Measurements from ENCODE around the gene FSTL1. TPM values are rescaled to one million over a fixed set of nuclear protein-coding genes. Genes with fewer than 3 reads are reported as not detected.

FSTL1 gene
- total and polyA plus RNA-seq, 12 donors = 54.4 to 346 (median 176) TPM

GRCh38 chr3:120437559-120437958, 13.2 kb downstream of the FSTL1 start:
- no peak for TF ChIP-seq CTCF (IDR thresholded peaks at IDR 0.05)
- no peaks in the 10 kb centered on the region for H3K9me3 ChIP-seq
- no peak for ATAC-seq
- 75 to 76% methylated on average over 2 of the region's 2 CpGs for WGBS, 2 donors
- intact Hi-C loops (cut with DNase I) = no loop called here
- peaks cover 0 to 46% (median 8%) of the 10 kb centered on the region in 9 donors for H3K36me3 ChIP-seq
- H3K27me3 ChIP-seq = no peaks in the 10 kb centered on the region
- no peak for DNase-seq
- peak overlapping the region in 5 of 10 donors; percentile 57 to 89 (median 71) for H3K27ac ChIP-seq
- peaks cover 28 to 100% (median 95%) of the 10 kb centered on the region in 9 donors for H3K4me1 ChIP-seq
- no peak overlapping the region for H3K4me3 ChIP-seq

GRCh38 chr3:120436523-120437050, 14.2 kb downstream of the FSTL1 start:
- H3K4me3 ChIP-seq = no peak overlapping the region
- 64 to 66% methylated on average over 4 of the region's 4 CpGs for WGBS, 2 donors
- TF ChIP-seq CTCF (IDR thresholded peaks at IDR 0.05) = no peak
- H3K27me3 ChIP-seq = no peaks in the 10 kb centered on the region
- peaks cover 25 to 100% (median 98%) of the 10 kb centered on the region in 9 donors for H3K4me1 ChIP-seq
- peaks cover 0 to 41% (median 8%) of the 10 kb centered on the region in 9 donors for H3K36me3 ChIP-seq
- ATAC-seq (no peak), DNase-seq (no peak)
- intact Hi-C loops (cut with DNase I) = no loop called here
- H3K9me3 ChIP-seq = no peaks in the 10 kb centered on the region
- peak overlapping the region in 7 of 10 donors; percentile 1 to 89 (median 35) for H3K27ac ChIP-seq

- Histone ChIP-seq H3K36me3 (peaks cover 0 to 44% (median 3%) of the 10 kb centered on the region in 9 donors), H3K4me3 (no peak overlapping the region), H3K9me3 (no peaks in the 10 kb centered on the region), H3K4me1 (peaks cover 17 to 100% (median 92%) of the 10 kb centered on the region in 9 donors), H3K27me3 (no peaks in the 10 kb centered on the region), H3K27ac (peak overlapping the region in 8 of 10 donors; percentile 1 to 89 (median 38))
- ATAC-seq (peak in 3 of 8 donors; percentile 3 to 37 (median 31)), DNase-seq (no peak)
- 35 to 40% methylated on average over 4 of the region's 4 CpGs for WGBS, 2 donors
- intact Hi-C loops (cut with DNase I) = no loop called here
- no peak for TF ChIP-seq CTCF (IDR thresholded peaks at IDR 0.05)
Measured at GRCh38 chr3:120435621-120436020, 15.2 kb downstream of the FSTL1 start.

- peak in 1 of 8 donors; percentile 31 for ATAC-seq
- Histone ChIP-seq H3K4me3 (no peak overlapping the region), H3K4me1 (peaks cover 19 to 100% (median 90%) of the 10 kb centered on the region in 9 donors), H3K36me3 (peaks cover 0 to 53% (median 6%) of the 10 kb centered on the region in 9 donors), H3K27ac (peak overlapping the region in 5 of 10 donors; percentile 9 to 89 (median 24)), H3K9me3 (no peaks in the 10 kb centered on the region), H3K27me3 (no peaks in the 10 kb centered on the region)
- no peak for DNase-seq
- intact Hi-C loops (cut with DNase I) = no loop called here
- no peak for TF ChIP-seq CTCF (IDR thresholded peaks at IDR 0.05)
- 60 to 76% methylated on average over 4 of the region's 4 CpGs for WGBS, 2 donors
Measured at GRCh38 chr3:120433662-120434331, 17.0 kb downstream of the FSTL1 start.

All from heart right ventricle (tissue), 16 donors.